ENCODE data around the gene JUNB.

Gene JUNB

GRCh38 chr19:12842511-12842910, 51.2 kb downstream of the JUNB start:
- no peak for DNase-seq (ENCODE audit: low read depth)

All from activated T-helper 1 cell treated with Interleukin-2 at 50 U/mL for 16 hours (primary cell).